IMR-90 (cell line): ENCODE results near the gene PPP2R5B. TPM values are rescaled to one million over a fixed set of nuclear protein-coding genes. Genes with fewer than 3 reads are reported as not detected.

Source experiments
- ATAC-seq: fragments of 200-7000 bp; cut with Tn5 transposase; 2 replicates; pipeline ENCODE4 v1.9.1; 2020; ENCODE audit warnings: low read depth, mild to moderate bottlenecking, moderate library complexity
- BruUV-seq: library from RNA; stranded (reverse); fragments of 400-500 nt; replicated peaks from 2 replicates; lab custom pipeline; 2021; lab: Mats Ljungman, UMichigan
- CTCF ChIA-PET: fragments of 300-600 bp; formaldehyde crosslinking; extraction: SDS; loops from one replicate; lab custom pipeline; 2021; ENCODE audit warnings: antibody characterized with exemption; lab: Yijun Ruan, JAX
- POLR2A ChIA-PET: fragments of 300-600 bp; sonication (Branson Sonifier 250); formaldehyde crosslinking; loops from one replicate; lab custom pipeline; 2022; ENCODE audit warnings: antibody characterized with exemption; ENCODE audit not compliant: unreplicated experiment; lab: Charles Lee
- DNase-seq: peaks from one replicate; pipeline ENCODE4 v3.0.0; 2013
- H2AFZ ChIP-seq: replicated peaks from 2 replicates; pipeline ENCODE3; 2013; ENCODE audit warnings: low read length, mild to moderate bottlenecking; ENCODE audit not compliant: poor library complexity
- H2AK5ac ChIP-seq: 2 replicates; pipeline ENCODE4 v1.6.1; 2013; ENCODE audit warnings: low read depth, low read length, inconsistent platforms
- H2AK9ac ChIP-seq: replicated peaks from 2 replicates; pipeline ENCODE3; 2013; ENCODE audit warnings: mild to moderate bottlenecking, low read depth, low read length, moderate library complexity; ENCODE audit not compliant: poor library complexity
- H2BK120ac ChIP-seq: 2 replicates; pipeline ENCODE4 v1.6.1; 2013; ENCODE audit warnings: low read depth, low read length, inconsistent platforms
- H2BK15ac ChIP-seq: 3 replicates; pipeline ENCODE4 v1.6.1; 2013; ENCODE audit warnings: low read depth, low read length, inconsistent platforms
- H2BK20ac ChIP-seq: 2 replicates; pipeline ENCODE4 v1.6.1; 2013; ENCODE audit warnings: low read depth, mild to moderate bottlenecking, inconsistent platforms, low read length, moderate library complexity
- H2BK5ac ChIP-seq: 2 replicates; pipeline ENCODE4 v1.6.1; 2013; ENCODE audit warnings: mild to moderate bottlenecking, low read depth, low read length, inconsistent platforms; ENCODE audit not compliant: poor library complexity, severe bottlenecking
- H3K14ac ChIP-seq: replicated peaks from 2 replicates; pipeline ENCODE4 v1.6.1; 2013; ENCODE audit warnings: low read depth, low read length, inconsistent platforms
- H3K18ac ChIP-seq: 2 replicates; pipeline ENCODE4 v1.6.1; 2013; ENCODE audit warnings: low read depth, low read length, control low read depth
- H3K23ac ChIP-seq: 2 replicates; pipeline ENCODE4 v1.6.1; 2013; ENCODE audit warnings: low read depth, low read length, inconsistent platforms
- H3K27ac ChIP-seq: 2 replicates; pipeline ENCODE4 v1.5.1; 2013; ENCODE audit warnings: mild to moderate bottlenecking, control low read depth, low read length; ENCODE audit not compliant: insufficient read depth
- H3K27me3 ChIP-seq: 2 replicates; pipeline ENCODE4 v1.6.1; 2013; ENCODE audit warnings: low read length; ENCODE audit not compliant: control insufficient read depth, insufficient read depth
- H3K36me3 ChIP-seq: 2 replicates; pipeline ENCODE4 v1.6.1; 2013; ENCODE audit warnings: low read length, mixed read lengths; ENCODE audit not compliant: control insufficient read depth, insufficient read depth
- H3K4ac ChIP-seq: 2 replicates; pipeline ENCODE4 v1.6.1; 2013; ENCODE audit warnings: low read depth, low read length, inconsistent platforms
- H3K4me1 ChIP-seq: 2 replicates; pipeline ENCODE4 v1.6.1; 2013; ENCODE audit warnings: low read length, mixed read lengths; ENCODE audit not compliant: control insufficient read depth, insufficient read depth
- H3K4me2 ChIP-seq: 2 replicates; pipeline ENCODE4 v1.6.1; 2013; ENCODE audit warnings: low read depth, mild to moderate bottlenecking, control low read depth, low read length, moderate library complexity
- H3K4me3 ChIP-seq: 2 replicates; pipeline ENCODE4 v1.5.1; 2013; ENCODE audit warnings: low read depth, mild to moderate bottlenecking, control low read depth, low read length, moderate library complexity; ENCODE audit not compliant: insufficient read depth
- H3K56ac ChIP-seq: 2 replicates; pipeline ENCODE4 v1.6.1; 2013; ENCODE audit warnings: low read length, inconsistent platforms; ENCODE audit not compliant: insufficient read depth; ENCODE audit errors: extremely low read depth
- H3K79me1 ChIP-seq, 2 experiments: 2 replicates each; pipeline ENCODE4 v1.6.1; 2013; ENCODE audit warnings: low read length in 2 of 2, inconsistent platforms in 1 of 2, low read depth in 1 of 2
- H3K9ac ChIP-seq: 2 replicates; pipeline ENCODE4 v1.6.1; 2013; ENCODE audit warnings: low read depth, low read length, control low read depth
- H3K9me1 ChIP-seq: 2 replicates; pipeline ENCODE4 v1.6.1; 2013; ENCODE audit warnings: low read length, inconsistent platforms; ENCODE audit not compliant: insufficient read depth
- H3K9me3 ChIP-seq: 2 replicates; pipeline ENCODE4 v1.6.1; 2013; ENCODE audit warnings: low read length; ENCODE audit not compliant: control insufficient read depth, insufficient read depth
- H4K20me1 ChIP-seq: 2 replicates; pipeline ENCODE4 v1.6.1; 2013; ENCODE audit warnings: low read length, inconsistent platforms; ENCODE audit not compliant: insufficient read depth
- H4K5ac ChIP-seq: 2 replicates; pipeline ENCODE4 v1.6.1; 2013; ENCODE audit warnings: mild to moderate bottlenecking, low read depth, low read length, control low read depth
- H4K8ac ChIP-seq, 2 experiments: 2 replicates each; pipeline ENCODE4 v1.6.1; 2013; ENCODE audit warnings: low read depth in 2 of 2, low read length in 2 of 2, control low read depth in 1 of 2, inconsistent platforms in 1 of 2
- H4K91ac ChIP-seq: 2 replicates; pipeline ENCODE4 v1.6.1; 2013; ENCODE audit warnings: low read depth, low read length, inconsistent platforms; ENCODE audit not compliant: insufficient read depth
- RFX5 ChIP-seq: IDR thresholded peaks from 2 replicates; pipeline ENCODE4 v1.8.0; 2012; ENCODE audit warnings: low read depth, mild to moderate bottlenecking, low read length, moderate library complexity
- WGBS, 2 experiments: methylation state at CpG; one replicate each; pipeline versions ENCODE4 v1.1.5 to v1.1.7; 2013; ENCODE audit warnings: missing lambda C conversion rate in 2 of 2; ENCODE audit not compliant: insufficient read length in 1 of 2; ENCODE audit errors: extremely low coverage in 2 of 2; 5-methylcytosine and 5-hydroxymethylcytosine counted together
- dilution Hi-C: fragments of 300-500 bp; cut with HindIII; formaldehyde crosslinking; loops from one replicate; pipeline ENCODE4 v1.14.3; 2018; ENCODE audit warnings: low sequenced_read_pairs; ENCODE audit not compliant: unreplicated experiment
- in situ Hi-C: fragments of 300-500 bp; cut with MboI; formaldehyde crosslinking; loops from 3 replicates; pipeline ENCODE4 v1.14.3; 2019; ENCODE audit warnings: low sequenced_read_pairs, inconsistent platforms, mixed read lengths
- intact Hi-C: fragments of 100-400 bp; cut with micrococcal nuclease; formaldehyde crosslinking; loops from 2 replicates; pipeline ENCODE4 v1.10.0; 2022
- polyA plus RNA-seq, 3 experiments: library from polyadenylated mRNA; depleted of rRNA; stranded (reverse); fragments of >200 nt; gene quantifications; 2 replicates each; pipeline ENCODE4 v1.2.3, GENCODE V29; 2012; ENCODE audit warnings: low replicate concordance in 1 of 3
- total RNA-seq: library from RNA; depleted of rRNA; stranded (reverse); fragments of >200 nt; gene quantifications from 2 replicates; pipeline ENCODE4 v1.2.3, GENCODE V29; 2012
- TF ChIP-seq, protein P1 (sequence below): fragments of 150-350 bp; IDR thresholded peaks from 2 replicates; pipeline ENCODE4 v1.6.1; 2017; ENCODE audit warnings: mild to moderate bottlenecking, antibody characterized with exemption, low read length, low read depth

Gene PPP2R5B
- total and polyA plus RNA-seq, 2 of the 4 experiments (the other 2 are of a cell fraction), result 6.5 to 23.6 TPM

DNA sequence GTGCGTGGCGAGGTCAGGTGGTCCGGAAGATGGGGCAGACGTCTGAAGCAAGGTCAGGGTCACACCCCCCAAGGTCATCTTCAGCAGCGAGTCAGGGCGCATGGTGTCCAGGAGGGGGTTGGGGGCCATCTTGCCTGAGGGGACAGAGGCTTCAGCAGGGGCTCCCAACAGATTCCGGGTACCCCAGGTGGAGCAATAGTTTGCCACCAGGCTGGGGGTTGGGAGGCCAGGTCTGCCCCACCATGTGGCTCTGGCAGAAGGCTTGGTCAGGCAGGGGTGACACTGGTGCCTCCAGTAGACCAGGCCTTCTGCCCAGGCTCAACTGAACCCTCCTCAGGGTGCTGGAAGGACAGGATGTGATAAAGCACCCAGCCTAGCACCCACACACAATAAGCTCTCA lies 13.3 kb upstream of the PPP2R5B start:
- Histone ChIP-seq H3K9ac (no peak overlapping the region), H3K79me1 (peaks cover 0 to 17% of the 10 kb centered on the region in 2 experiments; a peak in 2 of 4 replicates), H3K9me1 (no peaks in the 10 kb centered on the region), H3K27ac (no peak overlapping the region), H3K4me3 (no peak overlapping the region), H4K8ac (no peak overlapping the region), H4K5ac (no peak overlapping the region), H3K4me2 (no peak overlapping the region), H3K23ac (no peak overlapping the region), H3K4me1 (peaks cover 4% of the 10 kb centered on the region), H3K9me3 (no peaks in the 10 kb centered on the region), H3K4ac (no peak overlapping the region), H2BK5ac (no peak overlapping the region), H3K56ac (no peak overlapping the region), H4K91ac (no peak overlapping the region), H4K20me1 (no peaks in the 10 kb centered on the region; the same call in 1 of the 2 replicates), H3K14ac (no peak overlapping the region), H2BK120ac (no peak overlapping the region), H2AK9ac (no peak overlapping the region), H2BK20ac (no peak overlapping the region), H3K27me3 (no peaks in the 10 kb centered on the region), H2AFZ (no peak overlapping the region), H3K36me3 (peaks cover 61% of the 10 kb centered on the region), H2AK5ac (no peak overlapping the region), H2BK15ac (no peak overlapping the region), H3K18ac (no peak overlapping the region)
- DNase-seq (no peak), ATAC-seq (no peak)
- in situ Hi-C loops (no loop called here), intact Hi-C loops (no loop called here), dilution Hi-C loops (no loop called here)
- POLR2A ChIA-PET, result no interaction called here
- no TSS peak for BruUV-seq
- CTCF ChIA-PET, result no interaction called here
- TF ChIP-seq, protein P1, sequence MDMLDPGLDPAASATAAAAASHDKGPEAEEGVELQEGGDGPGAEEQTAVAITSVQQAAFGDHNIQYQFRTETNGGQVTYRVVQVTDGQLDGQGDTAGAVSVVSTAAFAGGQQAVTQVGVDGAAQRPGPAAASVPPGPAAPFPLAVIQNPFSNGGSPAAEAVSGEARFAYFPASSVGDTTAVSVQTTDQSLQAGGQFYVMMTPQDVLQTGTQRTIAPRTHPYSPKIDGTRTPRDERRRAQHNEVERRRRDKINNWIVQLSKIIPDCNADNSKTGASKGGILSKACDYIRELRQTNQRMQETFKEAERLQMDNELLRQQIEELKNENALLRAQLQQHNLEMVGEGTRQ, result no peak
- no peak for TF ChIP-seq RFX5
- 97% methylated on average over 5 of the region's 7 CpGs; no CpG with 5 or more reads in 1 of the 2 experiments for WGBS, 2 experiments
